Thyroid gland (tissue), 4 donors: ENCODE measurements around the gene UBE2QL1.

Experiments used
- CTCF ChIP-seq, 6 experiments: fragments of 200-600 bp in 3 of 6; fragments of 450-650 bp in 3 of 6; sonication (generic) in 3 of 6; IDR thresholded peaks; one replicate each; pipeline ENCODE4 v1.5.1; 2016 to 2019; ENCODE audit warnings: antibody characterized with exemption in 6 of 6, mild to moderate bottlenecking in 2 of 6, inconsistent platforms in 1 of 6, moderate library complexity in 1 of 6
- POLR2A ChIP-seq, 2 donors: fragments of 450-650 bp; IDR thresholded peaks; one replicate each; pipeline ENCODE4 v1.6.1; 2017; ENCODE audit warnings: antibody characterized with exemption in 2 of 2, mild to moderate bottlenecking in 2 of 2, moderate library complexity in 1 of 2

DNA sequence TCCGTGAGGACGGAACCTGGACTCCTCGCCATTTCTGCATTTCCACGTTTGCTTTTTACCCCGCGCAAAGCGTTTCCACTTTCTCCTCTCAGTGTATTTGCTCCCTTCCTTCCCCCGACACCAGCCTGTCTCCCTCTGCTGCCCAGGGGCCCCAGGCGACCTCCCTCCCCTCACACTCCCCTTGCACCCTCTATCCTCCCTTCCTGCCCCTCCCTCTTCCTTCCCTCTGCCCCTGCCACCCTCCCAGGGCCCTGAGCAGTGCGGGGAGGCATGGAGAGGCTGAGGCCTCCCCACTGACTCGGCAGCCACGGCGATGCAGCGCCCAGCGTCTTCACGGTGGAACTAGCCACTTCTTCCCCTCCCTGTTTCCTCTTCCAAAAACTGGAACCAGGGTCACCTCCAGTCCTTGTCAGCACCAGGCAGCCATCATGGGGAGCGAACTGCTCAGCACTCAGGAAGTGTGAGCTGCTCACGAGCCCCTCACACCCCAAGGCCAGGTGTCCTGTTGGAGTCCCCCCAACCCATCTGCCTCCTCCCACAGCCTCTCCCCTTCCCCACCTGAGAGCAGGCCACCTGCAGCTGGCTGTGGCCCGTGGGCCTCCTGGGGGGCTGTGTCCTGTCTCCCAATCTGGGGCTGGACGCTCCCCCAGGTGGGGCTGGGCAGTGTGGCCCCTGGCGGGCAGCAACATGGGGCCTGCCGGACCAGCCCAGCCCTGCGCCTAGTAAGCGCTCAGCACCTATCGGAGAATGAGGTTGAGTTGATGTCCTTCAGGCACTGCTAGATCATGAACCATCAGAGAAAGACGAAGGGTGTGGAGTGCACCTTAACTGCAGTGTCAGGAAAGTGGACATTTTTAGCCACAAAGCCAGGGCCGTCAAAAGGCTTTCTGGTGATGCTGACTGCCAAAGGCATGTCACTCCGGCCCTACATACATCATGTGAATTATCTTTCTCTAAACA lies 17.5 kb downstream of the UBE2QL1 start:
- TF ChIP-seq POLR2A (IDR thresholded peaks at IDR 0.05) (no peak), CTCF (IDR thresholded peaks at IDR 0.05) (no peak)
